Ascending aorta (tissue), 2 donors: ENCODE data around the gene MYZAP. TPM values are rescaled to one million over a fixed set of nuclear protein-coding genes. Genes with fewer than 3 reads are reported as not detected.

Experiments
- DNase-seq, 2 donors: peaks; one replicate each; pipeline ENCODE4 v3.0.0-alpha.2; 2019; ENCODE audit warnings: low spot score in 2 of 2
- H3K27ac ChIP-seq, 2 donors: fragments of 200-600 bp; sonication (generic); one replicate each; pipeline ENCODE4 v1.5.1; 2016 to 2017; ENCODE audit warnings: mild to moderate bottlenecking in 1 of 2
- H3K27me3 ChIP-seq: fragments of 200-600 bp; sonication (generic); one replicate; pipeline ENCODE4 v1.5.1; 2017
- H3K36me3 ChIP-seq, 2 donors: fragments of 200-600 bp; sonication (generic); one replicate each; pipeline ENCODE4 v1.5.1; 2016
- H3K4me1 ChIP-seq, 2 donors: fragments of 200-600 bp; sonication (generic); one replicate each; pipeline ENCODE4 v1.5.1; 2016 to 2017; ENCODE audit warnings: mild to moderate bottlenecking in 1 of 2
- H3K4me3 ChIP-seq, 2 donors: fragments of 200-600 bp; sonication (generic); one replicate each; pipeline ENCODE4 v1.5.1; 2016 to 2017; ENCODE audit warnings: mild to moderate bottlenecking in 1 of 2
- H3K9me3 ChIP-seq, 2 donors: fragments of 200-600 bp; sonication (generic); one replicate each; pipeline ENCODE4 v1.5.1; 2016
- CTCF ChIP-seq, 3 experiments: fragments of 200-600 bp in 2 of 3; fragments of 450-650 bp in 1 of 3; sonication (generic) in 2 of 3; IDR thresholded peaks; one replicate each; pipeline ENCODE4 v1.5.1; 2016 to 2019; ENCODE audit warnings: antibody characterized with exemption in 3 of 3, mild to moderate bottlenecking in 1 of 3, moderate library complexity in 1 of 3
- intact Hi-C: fragments of 100-400 bp; cut with DNase I; formaldehyde crosslinking; loops from one replicate; pipeline ENCODE4 v1.15.1; 2023
- total RNA-seq: library from RNA; depleted of rRNA; stranded (reverse); fragments of >200 nt; gene quantifications from one replicate; pipeline ENCODE4 v1.1.0, GENCODE V29; 2016

MYZAP gene
- total RNA-seq, 1 donor from 2014 or later, result 7.6 TPM

DNA sequence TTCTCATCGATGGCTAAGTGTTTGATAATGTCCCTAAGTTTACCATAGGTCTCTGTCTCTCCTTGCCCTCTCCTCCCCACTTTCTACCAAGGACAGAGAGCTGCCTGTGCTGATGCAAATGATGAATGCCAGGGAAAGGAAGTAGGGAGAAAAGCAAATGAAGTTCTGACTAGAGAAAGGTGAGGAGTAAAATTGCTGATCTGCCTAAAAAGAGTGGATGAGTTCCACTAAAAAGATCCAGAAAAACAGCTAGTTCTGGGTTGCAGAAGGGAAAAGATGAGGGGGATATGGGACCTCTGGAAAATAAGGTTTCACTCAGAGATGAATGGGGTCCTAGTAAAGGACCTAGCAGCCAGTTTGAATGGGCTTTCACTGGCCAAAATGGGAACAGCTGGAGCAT is 13.8 kb downstream of the MYZAP start:
- Histone ChIP-seq H3K9me3 (no peaks in the 10 kb centered on the region), H3K36me3 (no peaks in the 10 kb centered on the region), H3K4me3 (no peak overlapping the region), H3K27me3 (no peaks in the 10 kb centered on the region), H3K4me1 (no peaks in the 10 kb centered on the region), H3K27ac (no peak overlapping the region)
- TF ChIP-seq CTCF (IDR thresholded peaks at IDR 0.05), result no peak
- intact Hi-C loops, result no loop called here
- no peak for DNase-seq

DNA sequence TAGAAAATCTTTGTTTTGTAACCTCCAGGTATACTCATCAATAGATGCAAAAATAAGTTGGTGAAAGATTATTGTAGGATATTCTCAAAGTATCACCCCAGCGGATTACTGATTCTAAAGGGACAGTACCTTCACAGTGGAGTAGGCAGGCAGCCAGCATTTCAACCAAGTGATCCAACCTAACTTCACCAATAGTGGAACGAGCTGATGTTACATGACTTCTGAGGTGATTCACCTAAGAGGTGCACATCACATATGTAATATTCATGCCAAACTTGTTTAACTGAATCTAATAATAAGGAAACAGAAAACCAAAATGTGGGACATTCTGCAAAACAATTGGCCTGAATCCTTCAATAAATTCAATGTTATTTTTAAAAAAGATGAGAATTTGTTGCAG is 14.3 kb downstream of the MYZAP start:
- TF ChIP-seq CTCF (IDR thresholded peaks at IDR 0.05), result no peak

DNA sequence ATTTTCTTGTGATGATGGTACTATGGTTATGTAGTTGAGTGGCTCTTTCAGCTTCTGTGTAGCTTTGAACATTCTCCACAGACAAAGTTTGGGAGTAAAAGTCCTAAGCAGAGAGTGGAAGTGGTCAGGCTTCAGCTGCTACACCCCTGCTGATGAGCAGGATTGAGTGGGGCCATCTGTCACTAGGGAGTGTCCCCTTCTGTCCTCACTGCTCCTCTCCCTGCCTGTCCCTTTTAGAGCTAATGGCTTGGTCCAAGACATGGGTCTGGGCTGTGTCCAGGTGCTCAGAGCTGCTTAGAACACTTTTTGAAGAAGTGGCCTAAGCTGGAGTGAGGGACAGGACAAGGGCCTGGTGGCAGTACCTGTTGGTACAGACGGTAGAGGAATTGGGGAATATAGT is 15.1 kb downstream of the MYZAP start:
- H3K4me1 ChIP-seq, result peaks cover 0 to 2% of the 10 kb centered on the region in 2 donors
- no peak for DNase-seq
- H3K4me3 ChIP-seq, result no peak overlapping the region
- intact Hi-C loops, result no loop called here
- no peak for TF ChIP-seq CTCF (IDR thresholded peaks at IDR 0.05)
- no peaks in the 10 kb centered on the region for H3K27me3 ChIP-seq
- no peak overlapping the region for H3K27ac ChIP-seq
- no peaks in the 10 kb centered on the region for H3K36me3 ChIP-seq
- no peaks in the 10 kb centered on the region for H3K9me3 ChIP-seq

More for the DNA sequence above, 14.3 kb downstream of the MYZAP start:
- H3K4me1 ChIP-seq, result no peaks in the 10 kb centered on the region
- H3K36me3 ChIP-seq, result no peaks in the 10 kb centered on the region
- H3K4me3 ChIP-seq, result no peak overlapping the region
- H3K27ac ChIP-seq, result no peak overlapping the region
- DNase-seq, result no peak
- no peaks in the 10 kb centered on the region for H3K27me3 ChIP-seq
- intact Hi-C loops, result no loop called here
- no peaks in the 10 kb centered on the region for H3K9me3 ChIP-seq

DNA sequence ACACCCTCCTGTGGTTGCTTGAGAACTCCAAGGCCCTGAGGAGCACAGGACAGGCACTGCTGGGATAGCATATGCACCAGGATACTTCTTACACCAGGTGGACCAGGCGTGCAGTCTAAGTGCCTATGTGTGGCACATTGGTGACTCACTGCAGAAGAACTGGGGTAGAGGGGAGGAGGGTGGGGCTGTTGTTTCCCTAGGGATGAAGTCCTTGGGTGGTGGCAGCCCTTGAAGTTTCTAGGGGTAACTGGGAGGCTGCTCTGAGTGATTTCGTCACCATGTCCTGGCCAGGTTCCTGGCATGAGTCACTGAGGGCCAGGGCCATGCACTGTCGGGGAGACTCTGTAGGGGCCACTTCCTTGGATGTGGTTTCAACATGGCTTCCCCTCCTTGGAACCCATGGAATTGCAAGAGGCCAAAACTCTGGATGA is 15.9 kb downstream of the MYZAP start:
- intact Hi-C loops, result no loop called here
- H3K9me3 ChIP-seq, result no peaks in the 10 kb centered on the region
- no peaks in the 10 kb centered on the region for H3K36me3 ChIP-seq
- peaks cover 3% of the 10 kb centered on the region in 2 donors for H3K4me1 ChIP-seq
- DNase-seq, result no peak
- TF ChIP-seq CTCF (IDR thresholded peaks at IDR 0.05), result no peak
- no peak overlapping the region for H3K27ac ChIP-seq
- H3K27me3 ChIP-seq, result no peaks in the 10 kb centered on the region
- H3K4me3 ChIP-seq, result no peak overlapping the region

DNA sequence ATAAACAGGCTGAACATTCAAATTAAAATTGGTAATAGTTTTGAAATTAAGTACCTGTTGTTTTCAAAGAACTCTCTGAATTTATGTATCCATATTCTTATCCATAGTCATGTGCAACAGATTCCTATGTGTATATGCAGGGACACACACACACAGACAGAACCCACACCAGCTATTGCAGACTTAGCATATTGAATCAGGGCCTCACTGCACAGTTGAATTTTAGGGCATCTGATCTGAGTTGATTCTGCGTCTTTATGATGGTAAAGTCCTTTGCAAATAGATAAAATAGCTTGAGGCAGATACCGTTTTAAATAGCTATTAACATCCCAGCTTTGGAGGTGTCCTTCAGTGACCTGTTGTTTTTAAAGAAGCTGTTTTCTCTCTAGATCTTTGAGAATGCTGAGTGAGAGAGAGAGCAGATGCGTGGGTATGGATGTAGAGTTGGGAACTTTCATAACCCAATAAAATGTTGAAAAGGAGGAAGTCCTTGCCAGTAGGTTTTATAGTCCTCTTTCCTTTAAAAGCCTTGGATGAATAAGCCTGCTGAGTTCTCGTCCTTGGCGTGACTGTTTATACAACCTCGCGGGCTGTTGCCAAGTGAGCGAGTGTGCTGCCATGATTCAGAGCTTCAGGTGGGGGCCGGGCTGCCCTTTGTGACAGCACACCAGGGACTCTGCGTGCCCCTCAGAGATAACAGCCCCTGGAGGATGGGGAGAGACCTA is 18.3 kb downstream of the MYZAP start:
- peak in 1 of 2 donors; percentile 75 for DNase-seq

More for the DNA sequence above, 18.3 kb downstream of the MYZAP start:
- no peak overlapping the region for H3K4me3 ChIP-seq
- H3K36me3 ChIP-seq, result no peaks in the 10 kb centered on the region
- no peaks in the 10 kb centered on the region for H3K27me3 ChIP-seq
- H3K4me1 ChIP-seq, result peaks cover 3% of the 10 kb centered on the region in 2 donors
- TF ChIP-seq CTCF (IDR thresholded peaks at IDR 0.05), result no peak
- H3K9me3 ChIP-seq, result no peaks in the 10 kb centered on the region
- intact Hi-C loops, result no loop called here
- no peak overlapping the region for H3K27ac ChIP-seq
